ENCODE results near the gene XPO6.

Gene XPO6

DNA sequence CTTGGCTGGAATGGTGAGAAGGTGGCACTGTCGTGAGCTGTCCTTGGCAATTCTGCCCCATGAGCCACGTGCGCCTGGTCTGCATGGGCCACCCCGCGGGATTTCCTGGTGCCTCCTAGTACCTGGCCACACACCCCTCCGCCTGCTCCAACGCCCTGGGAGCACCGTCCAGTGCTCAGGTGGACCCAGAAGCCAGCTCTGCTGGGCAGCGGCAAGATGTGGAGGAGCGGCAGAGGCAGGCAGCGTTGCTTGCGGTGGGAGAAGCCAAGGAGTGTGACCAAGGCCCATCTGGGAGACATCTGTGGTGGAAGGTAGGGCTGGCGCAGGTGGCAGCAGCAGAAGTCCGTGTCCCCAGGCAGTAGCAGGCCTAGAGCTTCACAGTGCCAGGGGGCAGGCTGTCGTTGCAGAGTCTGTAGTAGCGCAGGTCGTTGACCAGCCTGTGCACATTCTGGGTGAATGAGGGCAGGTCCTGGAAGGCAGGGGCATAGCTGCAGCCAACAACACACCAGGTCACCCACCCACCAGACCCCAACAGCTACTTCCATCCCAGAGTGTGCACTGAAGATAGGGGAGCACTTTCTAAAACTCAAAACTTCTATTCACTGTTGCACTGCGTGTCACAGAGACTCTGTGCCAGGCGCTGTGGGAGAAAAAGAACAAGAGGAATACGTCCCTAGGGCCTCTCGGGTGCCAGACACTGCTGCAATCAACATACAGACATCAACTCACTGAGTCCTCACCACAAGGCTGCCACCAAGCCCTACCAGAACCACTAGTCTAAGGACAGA lies 113.4 kb downstream of the XPO6 start:
- no peaks in the 10 kb centered on the region for H3K27me3 ChIP-seq (ENCODE audit: control insufficient read depth, insufficient read depth, low read length)
- H3K4me3 ChIP-seq (ENCODE audit: low read depth, low read length) = no peak overlapping the region
- H3K79me2 ChIP-seq = no peaks in the 10 kb centered on the region
- no peaks in the 10 kb centered on the region for H3K9me3 ChIP-seq (ENCODE audit: control insufficient read depth, low read length)
- no peak overlapping the region for H2AFZ ChIP-seq
- H3K4me2 ChIP-seq (ENCODE audit: low read length) = no peak overlapping the region
- H3K4me1 ChIP-seq = no peaks in the 10 kb centered on the region
- TF ChIP-seq, protein P1, sequence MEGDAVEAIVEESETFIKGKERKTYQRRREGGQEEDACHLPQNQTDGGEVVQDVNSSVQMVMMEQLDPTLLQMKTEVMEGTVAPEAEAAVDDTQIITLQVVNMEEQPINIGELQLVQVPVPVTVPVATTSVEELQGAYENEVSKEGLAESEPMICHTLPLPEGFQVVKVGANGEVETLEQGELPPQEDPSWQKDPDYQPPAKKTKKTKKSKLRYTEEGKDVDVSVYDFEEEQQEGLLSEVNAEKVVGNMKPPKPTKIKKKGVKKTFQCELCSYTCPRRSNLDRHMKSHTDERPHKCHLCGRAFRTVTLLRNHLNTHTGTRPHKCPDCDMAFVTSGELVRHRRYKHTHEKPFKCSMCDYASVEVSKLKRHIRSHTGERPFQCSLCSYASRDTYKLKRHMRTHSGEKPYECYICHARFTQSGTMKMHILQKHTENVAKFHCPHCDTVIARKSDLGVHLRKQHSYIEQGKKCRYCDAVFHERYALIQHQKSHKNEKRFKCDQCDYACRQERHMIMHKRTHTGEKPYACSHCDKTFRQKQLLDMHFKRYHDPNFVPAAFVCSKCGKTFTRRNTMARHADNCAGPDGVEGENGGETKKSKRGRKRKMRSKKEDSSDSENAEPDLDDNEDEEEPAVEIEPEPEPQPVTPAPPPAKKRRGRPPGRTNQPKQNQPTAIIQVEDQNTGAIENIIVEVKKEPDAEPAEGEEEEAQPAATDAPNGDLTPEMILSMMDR (IDR thresholded peaks at IDR 0.05) = no peak
- no peaks in the 10 kb centered on the region for H3K36me3 ChIP-seq (ENCODE audit: control insufficient read depth, insufficient read depth, low read length)
- H3K9ac ChIP-seq = no peak overlapping the region
- H3K27ac ChIP-seq = no peak overlapping the region

DNA sequence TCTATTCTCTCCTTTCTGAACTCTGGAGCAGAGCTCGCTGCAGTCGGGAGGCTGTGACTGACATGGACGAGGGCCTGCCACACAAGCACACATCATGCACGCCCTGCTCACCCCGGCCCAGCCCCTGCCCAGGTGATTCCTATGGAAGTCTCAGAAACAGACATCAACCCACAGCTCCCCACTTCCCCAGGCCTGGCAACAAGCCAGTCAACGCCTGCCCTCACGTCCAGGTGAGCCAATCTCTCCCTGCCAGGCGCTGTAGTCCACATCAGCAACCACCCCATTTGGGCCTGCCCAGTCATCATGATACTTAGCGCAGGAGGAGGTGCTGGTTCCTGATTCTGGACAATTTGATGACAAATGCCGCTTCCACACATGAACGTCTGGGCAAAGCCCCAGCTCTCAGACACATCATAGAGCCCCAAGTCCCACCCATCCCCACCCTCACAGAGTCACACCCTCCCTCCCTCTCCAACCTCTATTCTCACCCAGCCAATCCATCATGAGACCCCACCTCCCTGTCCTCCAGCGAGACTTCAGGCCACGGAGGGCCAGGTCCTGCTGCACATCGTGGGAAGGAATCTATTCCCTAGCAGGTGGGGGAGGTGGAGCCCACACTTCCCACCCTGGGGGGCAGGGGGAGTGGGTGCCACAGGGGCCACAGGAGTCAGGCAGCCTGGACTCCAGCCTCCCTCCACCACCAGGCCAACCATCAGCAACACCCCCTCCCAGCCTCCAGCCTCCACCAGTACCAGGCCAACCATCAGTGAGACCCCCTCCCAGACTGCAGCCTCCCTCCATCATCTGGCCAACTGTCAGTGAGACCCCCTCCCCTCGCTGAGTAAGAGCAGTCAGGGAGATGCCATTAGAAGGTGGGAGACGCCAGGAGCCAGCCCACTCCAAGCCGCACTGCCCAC lies 114.5 kb downstream of the XPO6 start:
- TF ChIP-seq, protein P1 (IDR thresholded peaks at IDR 0.05) = no peak
- Histone ChIP-seq H3K27ac (no peak overlapping the region), H3K4me3 (ENCODE audit: low read depth, low read length) (no peak overlapping the region), H3K9ac (no peak overlapping the region), H3K4me1 (no peaks in the 10 kb centered on the region), H3K4me2 (ENCODE audit: low read length) (no peak overlapping the region), H3K27me3 (ENCODE audit: control insufficient read depth, insufficient read depth, low read length) (no peaks in the 10 kb centered on the region), H3K79me2 (no peaks in the 10 kb centered on the region), H2AFZ (no peak overlapping the region), H3K36me3 (ENCODE audit: control insufficient read depth, insufficient read depth, low read length) (no peaks in the 10 kb centered on the region), H3K9me3 (ENCODE audit: control insufficient read depth, low read length) (no peaks in the 10 kb centered on the region)

DNA sequence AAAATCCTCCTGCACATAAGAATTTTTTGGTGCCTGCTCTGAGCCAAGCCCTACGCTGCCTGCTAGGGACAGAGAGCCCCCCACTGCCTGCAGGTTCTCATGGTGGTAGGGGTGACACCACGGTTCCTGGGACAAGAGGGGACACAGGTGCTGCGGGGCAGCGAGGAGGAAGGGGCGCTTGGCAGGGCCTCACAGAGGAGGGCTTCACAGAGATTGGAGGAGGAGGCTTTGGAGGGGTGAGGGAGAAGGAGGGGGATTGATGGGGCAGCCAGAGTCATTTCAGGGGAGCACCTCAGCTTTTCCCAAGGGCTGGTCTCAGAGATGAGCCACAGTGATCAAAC lies 118.4 kb downstream of the XPO6 start:
- Histone ChIP-seq H3K4me2 (ENCODE audit: low read length) (no peak overlapping the region), H3K79me2 (no peaks in the 10 kb centered on the region), H2AFZ (no peak overlapping the region), H3K27me3 (ENCODE audit: control insufficient read depth, insufficient read depth, low read length) (no peaks in the 10 kb centered on the region), H3K36me3 (ENCODE audit: control insufficient read depth, insufficient read depth, low read length) (no peaks in the 10 kb centered on the region), H3K4me1 (no peaks in the 10 kb centered on the region), H3K9me3 (ENCODE audit: control insufficient read depth, low read length) (no peaks in the 10 kb centered on the region), H3K4me3 (ENCODE audit: low read depth, low read length) (no peak overlapping the region), H3K27ac (no peak overlapping the region), H3K9ac (no peak overlapping the region)
- TF ChIP-seq, protein P1 (IDR thresholded peaks at IDR 0.05) = no peak

DNA sequence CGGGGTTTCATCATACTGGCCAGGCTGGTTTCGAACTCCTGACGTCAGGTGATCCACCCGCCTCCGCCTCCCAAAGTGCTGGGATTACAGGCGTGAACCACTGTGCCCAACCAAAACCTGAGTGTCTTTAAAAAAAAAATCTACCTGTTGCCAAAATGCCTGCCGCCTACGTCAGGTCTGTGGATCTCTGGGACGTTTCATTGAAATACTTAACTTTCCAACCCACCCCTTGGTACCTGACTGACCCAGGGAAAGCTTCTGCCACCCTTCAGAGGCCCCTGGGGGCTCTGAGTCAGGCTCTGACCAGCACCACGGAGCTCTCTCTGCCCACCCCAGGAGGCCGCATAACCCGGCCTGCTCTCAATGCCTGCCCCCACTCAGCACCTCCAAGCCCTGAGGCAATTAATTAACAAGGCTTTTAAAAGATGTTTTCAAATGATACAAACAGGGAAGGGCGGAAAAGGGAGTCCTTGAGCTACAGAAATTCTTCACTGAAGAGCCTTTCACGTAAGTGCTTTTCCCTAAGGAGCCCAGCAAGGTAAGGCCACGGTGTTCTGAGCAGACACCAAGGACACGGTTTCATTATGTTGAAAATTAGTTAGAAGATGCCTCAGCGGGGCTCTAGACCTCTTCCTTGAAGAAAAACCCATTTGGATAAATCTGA lies 118.9 kb downstream of the XPO6 start:
- no peaks in the 10 kb centered on the region for H3K27me3 ChIP-seq (ENCODE audit: control insufficient read depth, insufficient read depth, low read length)
- no peak overlapping the region for H3K4me3 ChIP-seq (ENCODE audit: low read depth, low read length)
- TF ChIP-seq, protein P1 (IDR thresholded peaks at IDR 0.05) = no peak
- H3K36me3 ChIP-seq (ENCODE audit: control insufficient read depth, insufficient read depth, low read length) = no peaks in the 10 kb centered on the region
- H3K4me2 ChIP-seq (ENCODE audit: low read length) = no peak overlapping the region
- no peaks in the 10 kb centered on the region for H3K79me2 ChIP-seq
- H3K9ac ChIP-seq = no peak overlapping the region
- H2AFZ ChIP-seq = no peak overlapping the region
- H3K4me1 ChIP-seq = no peaks in the 10 kb centered on the region
- no peak overlapping the region for H3K27ac ChIP-seq
- H3K9me3 ChIP-seq (ENCODE audit: control insufficient read depth, low read length) = no peaks in the 10 kb centered on the region
